ENCODE measurements around the gene FAM83F.
"Not testable (repeated sequence)": the region's sequence is repeated elsewhere in the genome, so short reads cannot be mapped to it uniquely, and the experiment has no call there.

FAM83F gene

GRCh38 chr22:39994566-39995392, at the start of gene FAM83F:
Gene FAM83F (plus strand): TSS chr22:39994954. CDS start chr22:39995043, 89 bp downstream.
- peak; percentile 17 for DNase-seq

GRCh38 chr22:39946126-39946502, 48.6 kb upstream of the FAM83F start:
- no peak for DNase-seq

GRCh38 chr22:39946503-39947219, 48.1 kb upstream of the FAM83F start:
- peak; percentile 41 for DNase-seq

GRCh38 chr22:39947220-39948216, 47.2 kb upstream of the FAM83F start:
- DNase-seq = peak; percentile 80

- DNase-seq = no peak
Observed at GRCh38 chr22:39949964-39950737, 44.6 kb upstream of the FAM83F start.

- DNase-seq = not testable (repeated sequence)
Observed at GRCh38 chr22:39951603-39952293, 43.0 kb upstream of the FAM83F start.

GRCh38 chr22:39952347-39952746, 42.4 kb upstream of the FAM83F start:
- no peak for DNase-seq

- DNase-seq = no peak
Observed at GRCh38 chr22:39953101-39953500, 41.7 kb upstream of the FAM83F start.

GRCh38 chr22:39954584-39955055, 40.1 kb upstream of the FAM83F start:
- DNase-seq = no peak

GRCh38 chr22:39955675-39956074, 39.1 kb upstream of the FAM83F start:
- no peak for DNase-seq

GRCh38 chr22:39956932-39957664, 37.7 kb upstream of the FAM83F start:
- DNase-seq = peak; percentile 72

- no peak for DNase-seq
Observed at GRCh38 chr22:39958009-39958711, 36.6 kb upstream of the FAM83F start.

GRCh38 chr22:39958949-39959639, 35.7 kb upstream of the FAM83F start:
- no peak for DNase-seq

- DNase-seq = peak; percentile 38
Observed at GRCh38 chr22:39959640-39960447, 34.9 kb upstream of the FAM83F start, which contains the start of gene TMA7B. Gene TMA7B (plus strand): TSS chr22:39960397. CDS start chr22:39964375, 3,978 bp downstream.

GRCh38 chr22:39960791-39961746, 33.7 kb upstream of the FAM83F start:
- no peak for DNase-seq

- DNase-seq = no peak
Observed at GRCh38 chr22:39962071-39962470, 32.7 kb upstream of the FAM83F start.

- DNase-seq = no peak
Observed at GRCh38 chr22:39965748-39966147, 29.0 kb upstream of the FAM83F start.
